ENCODE data around the gene SLC39A11. TPM values are rescaled to one million over a fixed set of nuclear protein-coding genes. Genes with fewer than 3 reads are reported as not detected.

The SLC39A11 gene
- total and polyA plus RNA-seq, 2 of the 13 experiments (the other 11 are each of a cell fraction or from before 2014, with no cell fraction given) = 17.2 to 31.5 TPM

GRCh38 chr17:72972263-72972951, 120.1 kb downstream of the SLC39A11 start (continued):
- TF ChIP-seq TFDP2 (CRISPR knock-in tag; IDR thresholded peaks at IDR 0.05) (no peak), CBX2 (IDR thresholded peaks at IDR 0.05; ENCODE audit: low read depth, low read length) (no peak), CBX2 (CRISPR knock-in tag; IDR thresholded peaks at IDR 0.05; ENCODE audit: low read depth) (no peak), SOX5 (CRISPR knock-in tag; IDR thresholded peaks at IDR 0.05; ENCODE audit: borderline replicate concordance) (peak; percentile 62), RBAK (CRISPR knock-in tag; IDR thresholded peaks at IDR 0.05) (no peak), ZNF83 (CRISPR knock-in tag; IDR thresholded peaks at IDR 0.05; ENCODE audit: borderline replicate concordance) (no peak), YY1 (IDR thresholded peaks at IDR 0.05; ENCODE audit: insufficient read depth, insufficient replicate concordance, low read depth, low read length) (no peak), RNF2 (conservative IDR thresholded peaks at IDR 0.05; ENCODE audit: low read depth) (no peak), GTF2F1 (IDR thresholded peaks at IDR 0.05; ENCODE audit: low read length) (no peak), HNF4A (CRISPR knock-in tag; IDR thresholded peaks at IDR 0.05) (peak; percentile 58), ZFX (CRISPR knock-in tag; IDR thresholded peaks at IDR 0.05; ENCODE audit: low read depth) (peak; percentile 50), ZBTB8A (CRISPR knock-in tag; IDR thresholded peaks at IDR 0.05; ENCODE audit: borderline replicate concordance, low read depth) (no peak), USF2 (IDR thresholded peaks at IDR 0.05; ENCODE audit: low read depth, low read length) (no peak), USF2 (CRISPR knock-in tag; IDR thresholded peaks at IDR 0.05; ENCODE audit: borderline replicate concordance) (no peak), ZNF788 (CRISPR knock-in tag; IDR thresholded peaks at IDR 0.05; ENCODE audit: borderline replicate concordance) (no peak), NONO (IDR thresholded peaks at IDR 0.05) (no peak), NONO (CRISPR knock-in tag; conservative IDR thresholded peaks at IDR 0.05) (0 out of 2 replicates have a peak, but pooled peaks have one; percentile 31), ZNF121 (CRISPR knock-in tag; IDR thresholded peaks at IDR 0.05) (no peak), NCOA1 (CRISPR knock-in tag; IDR thresholded peaks at IDR 0.05) (no peak), PAWR (CRISPR knock-in tag; IDR thresholded peaks at IDR 0.05; ENCODE audit: borderline replicate concordance) (no peak), SKI (IDR thresholded peaks at IDR 0.05; ENCODE audit: partially characterized antibody) (peak; percentile 63), BCL6 (CRISPR knock-in tag; IDR thresholded peaks at IDR 0.05) (peak; percentile 94), ATF1 (CRISPR knock-in tag; IDR thresholded peaks at IDR 0.05) (peak; percentile 42; the same call in 1 of the 2 replicates), CHCHD3 (CRISPR knock-in tag; IDR thresholded peaks at IDR 0.05) (no peak), NFE2L1 (CRISPR knock-in tag; IDR thresholded peaks at IDR 0.05; ENCODE audit: borderline replicate concordance) (no peak), KLF16 (CRISPR knock-in tag; IDR thresholded peaks at IDR 0.05) (no peak), LCORL (IDR thresholded peaks at IDR 0.05) (no peak), LCORL (CRISPR knock-in tag; IDR thresholded peaks at IDR 0.05) (no peak), NR3C1 (CRISPR knock-in tag; IDR thresholded peaks at IDR 0.05) (no peak), ZNF124 (CRISPR knock-in tag; IDR thresholded peaks at IDR 0.05) (no peak)

Data from HepG2 (cell line).